Measurements from ENCODE around the gene RAB34. TPM values are rescaled to one million over a fixed set of nuclear protein-coding genes. Genes with fewer than 3 reads are reported as not detected.

Gene RAB34
- total and polyA plus RNA-seq, 9 of the 15 experiments (the other 6 are each of a cell fraction or from before 2014, with no cell fraction given): 0.07 to 3.8 (median 0.46) TPM; not detected in 1

GRCh38 chr17:28747051-28747691, 29.5 kb upstream of the RAB34 start:
- Histone ChIP-seq H3K9me1 (ENCODE audit: control insufficient read depth, insufficient read depth, low read length) (no peaks in the 10 kb centered on the region), H3K4me3 (no peak overlapping the region), H3K36me3 (ENCODE audit: control insufficient read depth, insufficient read depth, low read length) (peaks cover 73% of the 10 kb centered on the region), H3K4me2 (ENCODE audit: insufficient read depth, low read length) (no peak overlapping the region), H3K27me3 (ENCODE audit: control insufficient read depth in 2 of 2, insufficient read depth in 2 of 2, low read length in 2 of 2) (no peaks in the 10 kb centered on the region), H4K20me1 (replicated peaks; ENCODE audit: control insufficient read depth, insufficient read depth, low read length) (peaks cover 27% of the 10 kb centered on the region), H2AFZ (ENCODE audit: low read depth, low read length) (no peak overlapping the region), H3K9me3 (replicated peaks; ENCODE audit: control insufficient read depth, insufficient read depth, low read depth, low read length) (no peaks in the 10 kb centered on the region), H3K4me1 (replicated peaks in 1 of 2; ENCODE audit: control insufficient read depth in 2 of 2, insufficient read depth in 2 of 2, low read length in 2 of 2) (peaks cover 28 to 65% of the 10 kb centered on the region in 2 experiments), H3K79me2 (ENCODE audit: control insufficient read depth, insufficient read depth, low read length) (peaks cover 67% of the 10 kb centered on the region), H3K27ac (ENCODE audit: extremely low read depth, low read depth, low read length) (no peak overlapping the region), H3K9ac (ENCODE audit: insufficient read depth in 1 of 2, low read depth in 2 of 2, low read length in 2 of 2) (peak overlapping the region in 1 of 2 experiments; percentile 99; a peak in 2 of 4 replicates)
- ATAC-seq (no peak), FAIRE-seq (no peak), DNase-seq (ENCODE audit: extremely low read depth in 1 of 4, low spot score in 3 of 4) (peak in 2 of 4 experiments; percentile 23 to 42)
- CTCF ChIA-PET (ENCODE audit: low intra/inter-chr PET ratio): interaction anchor here (6.8 kb wide), 1 partner anchor 20 kb away, joined by 117 read pairs; the partner anchor contains the start of genes NEK8 and TLCD1
- BruUV-seq (replicated peaks): no TSS peak
- POLR2A ChIA-PET: interaction anchor here (0.5 to 17.4 kb wide), 11 partner anchors 12 to 172 kb away, joined by 3 to 367 read pairs (median 3); partner anchors contain the start of genes NEK8, RPL23A and TLCD1
- intact Hi-C loops (cut with micrococcal nuclease) (no loop called here), in situ Hi-C loops (cut with MboI) (no loop called here)
- WGBS (ENCODE audit: insufficient coverage, low coverage, missing lambda C conversion rate): 92% methylated on average over 6 of the region's 7 CpGs
- TF ChIP-seq RAD21 (CRISPR knock-in tag; conservative IDR thresholded peaks at IDR 0.05 in 1 of 2, IDR thresholded peaks at IDR 0.05 in 1 of 2) (no peak), SMAD2 (IDR thresholded peaks at IDR 0.05; ENCODE audit: low read depth, low read length) (no peak), MCM2 (IDR thresholded peaks at IDR 0.05; ENCODE audit: low read depth) (no peak), POLR2G (IDR thresholded peaks at IDR 0.05; ENCODE audit: low read depth, low read length) (peak; percentile 30; the same call in 1 of the 2 replicates), ZNF175 (CRISPR knock-in tag; IDR thresholded peaks at IDR 0.05; ENCODE audit: low read depth) (no peak), RBM22 (IDR thresholded peaks at IDR 0.05; ENCODE audit: low read depth, low read length, poor library complexity, severe bottlenecking) (peak; percentile 8), RBFOX2 (IDR thresholded peaks at IDR 0.05; ENCODE audit: low read depth, low read length) (peak; percentile 51; the same call in 1 of the 2 replicates), C11orf30 (IDR thresholded peaks at IDR 0.05; ENCODE audit: low read depth) (no peak)
